ENCODE results near the gene MYG1. TPM values are rescaled to one million over a fixed set of nuclear protein-coding genes. Genes with fewer than 3 reads are reported as not detected.

The MYG1 gene
- total RNA-seq, 3 donors from 2014 or later = 35.4 to 54.9 (median 38.0) TPM

- intact Hi-C loops (cut with DNase I, micrococcal nuclease) = loop anchor here in 1 of 2 donors (5.0 kb wide), 1 partner anchor 43 kb away; no protein-coding TSS in a partner anchor
- DNase-seq = peak in 1 of 3 donors; percentile 13
- H3K36me3 ChIP-seq (ENCODE audit: low read depth) = no peaks in the 10 kb centered on the region
Observed at GRCh38 chr12:53254816-53255545, 44.5 kb upstream of the MYG1 start.

GRCh38 chr12:53255996-53256395 is 43.5 kb upstream of the MYG1 start:
- no peak for TF ChIP-seq CTCF (IDR thresholded peaks at IDR 0.05)
- DNase-seq (no peak), ATAC-seq (no peak)
- Histone ChIP-seq H3K36me3 (ENCODE audit: low read depth) (no peaks in the 10 kb centered on the region), H3K9me3 (no peaks in the 10 kb centered on the region), H3K4me3 (no peak overlapping the region), H3K4me1 (ENCODE audit: low read depth) (peaks cover 9% of the 10 kb centered on the region)
- intact Hi-C loops (cut with DNase I, micrococcal nuclease) = no loop called here

More at GRCh38 chr12:53254816-53255545, 44.5 kb upstream of the MYG1 start:
- Histone ChIP-seq H3K9me3 (no peaks in the 10 kb centered on the region), H3K4me3 (no peak overlapping the region), H3K4me1 (ENCODE audit: low read depth) (peaks cover 13% of the 10 kb centered on the region)
- no peak for ATAC-seq
- TF ChIP-seq CTCF (IDR thresholded peaks at IDR 0.05) = no peak

GRCh38 chr12:53258541-53259539 is 40.7 kb upstream of the MYG1 start:
- no peak for ATAC-seq
- Histone ChIP-seq H3K9me3 (no peaks in the 10 kb centered on the region), H3K4me3 (no peak overlapping the region), H3K36me3 (ENCODE audit: low read depth) (no peaks in the 10 kb centered on the region), H3K4me1 (ENCODE audit: low read depth) (no peaks in the 10 kb centered on the region)
- DNase-seq = peak in 1 of 3 donors; percentile 1
- intact Hi-C loops (cut with DNase I, micrococcal nuclease) = no loop called here
- no peak for TF ChIP-seq CTCF (IDR thresholded peaks at IDR 0.05)

GRCh38 chr12:53259891-53260290 is 39.6 kb upstream of the MYG1 start:
- intact Hi-C loops (cut with DNase I, micrococcal nuclease) = no loop called here
- H3K9me3 ChIP-seq = no peaks in the 10 kb centered on the region
- DNase-seq = peak in 1 of 3 donors; percentile 37
- TF ChIP-seq CTCF (IDR thresholded peaks at IDR 0.05) = no peak
- no peaks in the 10 kb centered on the region for H3K4me1 ChIP-seq (ENCODE audit: low read depth)
- no peak overlapping the region for H3K4me3 ChIP-seq
- ATAC-seq = no peak
- no peaks in the 10 kb centered on the region for H3K36me3 ChIP-seq (ENCODE audit: low read depth)

- ATAC-seq = no peak
- TF ChIP-seq CTCF (IDR thresholded peaks at IDR 0.05) = no peak
- DNase-seq = no peak
- Histone ChIP-seq H3K9me3 (no peaks in the 10 kb centered on the region), H3K4me1 (ENCODE audit: low read depth) (peaks cover 6% of the 10 kb centered on the region), H3K4me3 (no peak overlapping the region), H3K36me3 (ENCODE audit: low read depth) (no peaks in the 10 kb centered on the region)
- intact Hi-C loops (cut with DNase I, micrococcal nuclease) = no loop called here
Observed at GRCh38 chr12:53265783-53266182, 33.7 kb upstream of the MYG1 start.
